CD4-positive, alpha-beta T cell treated with Interleukin-1 beta for 1 hour (primary cell): ENCODE data around the gene TTC23L.
"Not testable (repeated sequence)": the region's sequence is repeated elsewhere in the genome, so short reads cannot be mapped to it uniquely, and the experiment has no call there.

Experiments
- DNase-seq, 2 donors: peaks; one replicate each; pipeline ENCODE4 v3.0.0-alpha.2; 2020 to 2022

Gene TTC23L

GRCh38 chr5:34881246-34881645 is 42.3 kb downstream of the TTC23L start:
- DNase-seq: no peak

- no peak for DNase-seq
Observed at GRCh38 chr5:34886392-34887119, 47.6 kb downstream of the TTC23L start.

GRCh38 chr5:34889394-34889793 is 50.4 kb downstream of the TTC23L start:
- DNase-seq: no peak

- DNase-seq: no peak
Observed at GRCh38 chr5:34891981-34892380, 53.0 kb downstream of the TTC23L start.

GRCh38 chr5:34892414-34892813 is 53.5 kb downstream of the TTC23L start:
- no peak for DNase-seq

- no peak for DNase-seq
Observed at GRCh38 chr5:34894716-34895115, 55.8 kb downstream of the TTC23L start.

- no peak for DNase-seq
Observed at GRCh38 chr5:34895641-34896419, 56.9 kb downstream of the TTC23L start.

GRCh38 chr5:34897646-34898045 is 58.7 kb downstream of the TTC23L start:
- no peak for DNase-seq

GRCh38 chr5:34898258-34898895 is 59.4 kb downstream of the TTC23L start:
- DNase-seq: peak; percentile 58 to 59

- no peak for DNase-seq
Observed at GRCh38 chr5:34899066-34899465, 60.1 kb downstream of the TTC23L start.

GRCh38 chr5:34900652-34901051 is 61.7 kb downstream of the TTC23L start:
- no peak for DNase-seq

- no peak for DNase-seq
Observed at GRCh38 chr5:34903260-34903659, 64.3 kb downstream of the TTC23L start.

GRCh38 chr5:34905564-34905963 is 66.6 kb downstream of the TTC23L start:
- DNase-seq: no peak

GRCh38 chr5:34913072-34913471 is 74.1 kb downstream of the TTC23L start:
- DNase-seq: no peak

- peak in 1 of 2 donors; percentile 1 for DNase-seq
Observed at GRCh38 chr5:34914671-34915138, 75.7 kb downstream of the TTC23L start.

- peak; percentile 92 to 94 for DNase-seq
Observed at GRCh38 chr5:34915139-34915855, 76.3 kb downstream of the TTC23L start, which contains the start of the genes BRIX1 and RAD1. BRIX1 (plus strand) TSS chr5:34915711; CDS start chr5:34915739, 28 bp downstream. RAD1 (minus strand) TSS chr5:34915504; CDS start chr5:34914892, 612 bp downstream.

GRCh38 chr5:34915856-34916192 is 76.9 kb downstream of the TTC23L start:
- DNase-seq: no peak

GRCh38 chr5:34916518-34916917 is 77.6 kb downstream of the TTC23L start:
- no peak for DNase-seq

- DNase-seq: no peak
Observed at GRCh38 chr5:34918025-34918424, 79.1 kb downstream of the TTC23L start.

GRCh38 chr5:34919077-34919476 is 80.1 kb downstream of the TTC23L start:
- DNase-seq: no peak

- not testable (repeated sequence) for DNase-seq
Observed at GRCh38 chr5:34923256-34923655, 84.3 kb downstream of the TTC23L start.

GRCh38 chr5:34923694-34924461 is 84.9 kb downstream of the TTC23L start:
- no peak for DNase-seq
